Uterus (tissue), 4 donors: Measurements from ENCODE around the gene DTHD1. TPM values are rescaled to one million over a fixed set of nuclear protein-coding genes. Genes with fewer than 3 reads are reported as not detected.

Experiments used
- DNase-seq, 2 donors: peaks; one replicate each; pipeline ENCODE4 v3.0.0-alpha.2; 2019 to 2020
- H3K27ac ChIP-seq, 2 donors: fragments of 200-600 bp; sonication (generic); 1 replicate in 1 of 2; 2 replicates in 1 of 2; pipeline ENCODE4 v1.5.1; 2016 to 2018
- H3K27me3 ChIP-seq, 2 donors: fragments of 200-600 bp; sonication (generic); one replicate each; pipeline ENCODE4 v1.5.1; 2018 to 2019; ENCODE audit warnings: control low read depth in 1 of 2
- H3K36me3 ChIP-seq, 2 donors: fragments of 200-600 bp; sonication (generic); one replicate each; pipeline ENCODE4 v1.5.1; 2019; ENCODE audit warnings: control low read depth in 1 of 2
- H3K4me1 ChIP-seq, 2 donors: fragments of 200-600 bp; sonication (generic); one replicate each; pipeline ENCODE4 v1.5.1; 2018 to 2019; ENCODE audit warnings: control low read depth in 1 of 2
- H3K4me3 ChIP-seq, 2 donors: fragments of 200-600 bp; sonication (generic); 1 replicate in 1 of 2; 2 replicates in 1 of 2; pipeline ENCODE4 v1.5.1; 2018 to 2019; ENCODE audit warnings: mild to moderate bottlenecking in 1 of 2
- H3K9me3 ChIP-seq, 2 donors: fragments of 200-600 bp; sonication (generic); one replicate each; pipeline ENCODE4 v1.5.1; 2019; ENCODE audit warnings: control low read depth in 1 of 2
- POLR2A ChIP-seq, 2 donors: fragments of 450-650 bp; IDR thresholded peaks; one replicate each; pipeline ENCODE4 v1.6.1; 2016; ENCODE audit warnings: antibody characterized with exemption in 2 of 2, mild to moderate bottlenecking in 1 of 2, moderate library complexity in 1 of 2
- intact Hi-C: fragments of 100-400 bp; cut with DNase I; formaldehyde crosslinking; loops from one replicate; pipeline ENCODE4 v1.15.1; 2023; ENCODE audit warnings: low total_unique reads
- total RNA-seq, 4 donors: library from RNA; depleted of rRNA in 3 of 4; stranded (reverse); fragments of >200 nt in 3 of 4; gene quantifications; one replicate each; pipeline versions ENCODE4 v1.1.0 to v1.2.4, GENCODE V29; 2014 to 2023
- TF ChIP-seq, protein P1 (sequence below), 4 experiments: fragments of 200-600 bp in 2 of 4; fragments of 450-650 bp in 2 of 4; sonication (generic) in 2 of 4; IDR thresholded peaks; one replicate each; pipeline ENCODE4 v1.5.1; 2016 to 2019; ENCODE audit warnings: antibody characterized with exemption in 4 of 4, mild to moderate bottlenecking in 2 of 4, moderate library complexity in 1 of 4
- donor health status: DM: yes; HTN: yes; CAD: no.

Gene DTHD1
- total RNA-seq, 4 donors from 2014 or later: 1.0 to 2.5 (median 2.1) TPM

- Histone ChIP-seq H3K27me3 (no peaks in the 10 kb centered on the region), H3K4me3 (no peak overlapping the region), H3K27ac (no peak overlapping the region), H3K36me3 (no peaks in the 10 kb centered on the region), H3K4me1 (no peaks in the 10 kb centered on the region), H3K9me3 (no peaks in the 10 kb centered on the region)
- DNase-seq: no peak
- TF ChIP-seq, protein P1, sequence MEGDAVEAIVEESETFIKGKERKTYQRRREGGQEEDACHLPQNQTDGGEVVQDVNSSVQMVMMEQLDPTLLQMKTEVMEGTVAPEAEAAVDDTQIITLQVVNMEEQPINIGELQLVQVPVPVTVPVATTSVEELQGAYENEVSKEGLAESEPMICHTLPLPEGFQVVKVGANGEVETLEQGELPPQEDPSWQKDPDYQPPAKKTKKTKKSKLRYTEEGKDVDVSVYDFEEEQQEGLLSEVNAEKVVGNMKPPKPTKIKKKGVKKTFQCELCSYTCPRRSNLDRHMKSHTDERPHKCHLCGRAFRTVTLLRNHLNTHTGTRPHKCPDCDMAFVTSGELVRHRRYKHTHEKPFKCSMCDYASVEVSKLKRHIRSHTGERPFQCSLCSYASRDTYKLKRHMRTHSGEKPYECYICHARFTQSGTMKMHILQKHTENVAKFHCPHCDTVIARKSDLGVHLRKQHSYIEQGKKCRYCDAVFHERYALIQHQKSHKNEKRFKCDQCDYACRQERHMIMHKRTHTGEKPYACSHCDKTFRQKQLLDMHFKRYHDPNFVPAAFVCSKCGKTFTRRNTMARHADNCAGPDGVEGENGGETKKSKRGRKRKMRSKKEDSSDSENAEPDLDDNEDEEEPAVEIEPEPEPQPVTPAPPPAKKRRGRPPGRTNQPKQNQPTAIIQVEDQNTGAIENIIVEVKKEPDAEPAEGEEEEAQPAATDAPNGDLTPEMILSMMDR (IDR thresholded peaks at IDR 0.05): no peak
- TF ChIP-seq POLR2A (IDR thresholded peaks at IDR 0.05): no peak
- intact Hi-C loops: no loop called here
Measured at GRCh38 chr4:36321176-36321575, 39.8 kb downstream of the DTHD1 start.

GRCh38 chr4:36322921-36323354 lies 41.5 kb downstream of the DTHD1 start:
- Histone ChIP-seq H3K9me3 (no peaks in the 10 kb centered on the region), H3K27ac (no peak overlapping the region), H3K4me1 (no peaks in the 10 kb centered on the region), H3K4me3 (no peak overlapping the region), H3K36me3 (no peaks in the 10 kb centered on the region), H3K27me3 (no peaks in the 10 kb centered on the region)
- TF ChIP-seq, protein P1 (IDR thresholded peaks at IDR 0.05): no peak
- TF ChIP-seq POLR2A (IDR thresholded peaks at IDR 0.05): no peak
- intact Hi-C loops: no loop called here
- DNase-seq: no peak

GRCh38 chr4:36323816-36324419 lies 42.5 kb downstream of the DTHD1 start:
- DNase-seq: no peak
- H3K36me3 ChIP-seq: no peaks in the 10 kb centered on the region
- H3K27me3 ChIP-seq: no peaks in the 10 kb centered on the region
- H3K27ac ChIP-seq: no peak overlapping the region
- H3K9me3 ChIP-seq: no peaks in the 10 kb centered on the region
- H3K4me1 ChIP-seq: no peaks in the 10 kb centered on the region
- intact Hi-C loops: no loop called here
- TF ChIP-seq POLR2A (IDR thresholded peaks at IDR 0.05): no peak
- TF ChIP-seq, protein P1 (IDR thresholded peaks at IDR 0.05): no peak
- H3K4me3 ChIP-seq: no peak overlapping the region

GRCh38 chr4:36324808-36325207 lies 43.4 kb downstream of the DTHD1 start:
- H3K27ac ChIP-seq: no peak overlapping the region
- intact Hi-C loops: no loop called here
- no peak overlapping the region for H3K4me3 ChIP-seq
- DNase-seq: no peak
- no peaks in the 10 kb centered on the region for H3K36me3 ChIP-seq
- TF ChIP-seq POLR2A (IDR thresholded peaks at IDR 0.05): no peak
- TF ChIP-seq, protein P1 (IDR thresholded peaks at IDR 0.05): no peak
- no peaks in the 10 kb centered on the region for H3K4me1 ChIP-seq
- no peaks in the 10 kb centered on the region for H3K9me3 ChIP-seq
- no peaks in the 10 kb centered on the region for H3K27me3 ChIP-seq

DNA sequence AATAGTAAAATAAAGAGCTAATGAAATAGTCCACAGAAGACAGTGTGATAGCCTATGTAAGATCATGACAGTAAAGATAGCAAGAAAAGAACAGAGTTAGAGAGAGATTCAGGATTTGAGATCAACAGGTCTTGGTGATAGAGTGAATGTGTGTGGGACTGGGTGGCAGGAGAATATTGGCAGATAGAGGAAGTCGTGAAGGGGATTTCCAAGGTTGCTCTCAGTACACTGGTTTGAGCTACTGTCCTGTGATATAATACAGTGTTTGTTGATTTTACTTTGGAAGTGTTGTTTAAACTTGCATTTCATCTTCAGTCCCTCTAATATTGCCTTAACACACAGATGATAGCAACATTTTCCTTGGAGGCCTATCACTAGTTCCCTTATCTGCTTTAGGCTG lies 44.1 kb downstream of the DTHD1 start:
- intact Hi-C loops: no loop called here
- Histone ChIP-seq H3K4me1 (no peaks in the 10 kb centered on the region), H3K9me3 (no peaks in the 10 kb centered on the region), H3K27ac (no peak overlapping the region), H3K4me3 (no peak overlapping the region), H3K36me3 (no peaks in the 10 kb centered on the region), H3K27me3 (no peaks in the 10 kb centered on the region)
- TF ChIP-seq POLR2A (IDR thresholded peaks at IDR 0.05): no peak
- TF ChIP-seq, protein P1 (IDR thresholded peaks at IDR 0.05): no peak
- DNase-seq: no peak
